T-helper 1 cell (primary cell): ENCODE results near the gene COL6A3.
"Not testable (repeated sequence)": the region's sequence is repeated elsewhere in the genome, so short reads cannot be mapped to it uniquely, and the experiment has no call there.

Source experiments
- DNase-seq, 5 donors: peaks; one replicate each; pipeline ENCODE4 v3.0.0-alpha.2; 2012 to 2020

Gene COL6A3

DNA sequence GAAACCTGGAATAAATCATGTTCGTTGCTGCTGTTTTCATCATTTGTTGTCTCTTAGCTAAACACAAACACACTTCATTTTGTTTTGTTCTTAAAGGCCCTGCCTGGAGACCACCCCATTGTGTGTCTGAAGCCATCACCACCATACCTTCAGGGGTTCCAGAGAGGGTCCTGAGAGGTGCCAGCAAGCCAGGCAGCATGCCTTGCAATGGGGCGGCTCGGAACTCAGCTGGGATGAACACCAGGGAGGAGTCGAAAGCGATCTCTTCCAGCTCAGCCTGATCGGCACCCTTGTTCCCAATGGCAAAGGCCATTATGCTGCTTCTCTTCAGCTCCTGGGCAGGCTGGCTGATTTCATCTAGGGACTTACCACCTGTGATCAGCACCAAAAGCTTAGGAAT, 33.2 kb downstream of the COL6A3 start:
- DNase-seq: no peak

DNA sequence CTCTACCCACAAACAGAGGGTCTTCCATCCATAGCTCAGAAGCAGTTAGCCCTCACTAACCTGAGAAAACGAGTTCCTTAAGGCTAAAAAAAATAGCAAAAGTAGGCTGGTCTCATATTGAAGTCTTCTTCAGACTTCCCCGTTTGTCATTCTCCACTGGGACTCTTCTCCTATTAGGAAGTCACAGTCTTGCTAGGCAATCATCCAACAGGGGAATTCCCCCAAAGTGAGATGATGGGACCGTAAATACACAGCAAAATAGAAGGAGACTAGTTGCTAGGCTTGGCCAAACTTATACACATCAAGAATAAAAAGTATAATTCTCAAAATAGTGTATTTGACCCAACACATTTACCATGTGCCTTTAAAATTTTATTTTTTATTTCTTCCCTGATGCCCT, 34.3 kb downstream of the COL6A3 start:
- DNase-seq: no peak

DNA sequence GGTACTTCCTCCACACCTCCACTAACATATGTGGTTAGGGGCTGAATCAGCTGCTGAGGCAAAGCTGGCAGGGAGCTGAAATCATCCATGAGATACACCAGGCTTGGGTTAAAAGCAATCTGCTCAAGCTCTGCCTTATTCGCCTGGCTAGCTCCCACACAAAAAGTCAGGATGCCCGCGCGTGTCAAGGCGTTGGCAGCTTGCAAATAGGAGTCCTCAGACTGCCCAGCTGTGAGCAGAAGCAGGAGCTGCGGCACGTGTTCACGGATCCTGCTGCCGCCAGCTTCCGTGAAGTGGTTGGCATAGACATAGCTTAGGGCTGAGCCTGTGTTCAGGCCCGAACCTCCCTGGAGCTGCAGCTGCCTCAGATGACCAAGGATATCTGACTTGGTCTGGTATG, 35.3 kb downstream of the COL6A3 start:
- no peak for DNase-seq

DNA sequence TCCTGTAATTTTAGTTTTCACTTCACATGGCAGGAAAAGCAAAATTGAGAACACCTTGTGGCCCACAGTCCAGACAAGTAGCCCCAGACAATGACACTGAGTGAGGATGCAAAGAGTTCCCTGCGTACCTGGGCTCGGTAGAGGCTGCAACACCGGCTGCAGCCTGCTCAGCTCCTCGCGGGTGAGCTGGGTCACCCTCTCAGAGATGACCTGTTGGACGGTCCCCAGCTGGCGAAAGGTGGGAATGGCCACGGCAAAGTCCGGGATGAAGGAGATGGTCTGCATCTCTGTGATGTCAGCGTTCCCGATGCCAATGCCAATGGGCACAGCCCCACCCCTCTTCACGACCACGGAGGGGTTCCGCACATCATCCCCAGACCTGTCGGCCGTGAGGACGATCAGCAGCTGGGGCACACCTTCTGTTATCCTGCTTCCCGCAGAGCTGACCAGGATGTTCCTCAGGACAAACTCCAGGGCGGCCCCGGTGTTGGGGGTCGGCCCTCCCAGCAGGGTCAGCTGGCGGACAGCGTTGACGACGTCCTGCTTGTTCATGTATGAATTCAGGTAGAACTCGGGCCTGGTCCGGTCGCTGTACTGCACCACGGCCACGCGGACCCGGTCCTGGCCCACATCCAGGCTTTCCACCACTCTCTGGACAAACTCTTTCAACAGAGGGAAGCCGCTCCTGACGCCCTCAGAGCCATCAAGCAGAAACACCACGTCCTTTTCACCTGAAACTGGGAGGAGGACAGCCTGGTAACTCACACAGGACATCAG, 39.5 kb downstream of the COL6A3 start:
- DNase-seq: no peak

DNA sequence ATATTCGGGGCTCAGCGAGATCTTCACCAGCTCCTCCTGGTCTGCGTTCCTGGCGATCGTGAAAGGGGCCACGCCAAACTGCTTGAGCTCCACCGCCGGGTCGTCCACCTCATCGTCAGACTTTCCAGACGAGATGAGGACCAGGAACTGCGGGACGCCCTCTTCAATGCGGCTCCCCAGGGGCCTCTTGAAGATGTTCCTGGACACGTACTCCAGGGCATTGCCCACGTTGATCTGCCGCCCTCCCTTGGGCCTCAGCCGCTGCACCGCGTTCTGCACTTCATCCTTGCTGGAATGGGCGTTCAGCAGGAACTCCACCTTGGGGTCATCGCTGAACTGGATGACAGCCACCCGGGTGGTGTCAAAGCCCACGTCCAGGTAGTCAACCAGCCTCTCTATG, 42.1 kb downstream of the COL6A3 start:
- DNase-seq: no peak

DNA sequence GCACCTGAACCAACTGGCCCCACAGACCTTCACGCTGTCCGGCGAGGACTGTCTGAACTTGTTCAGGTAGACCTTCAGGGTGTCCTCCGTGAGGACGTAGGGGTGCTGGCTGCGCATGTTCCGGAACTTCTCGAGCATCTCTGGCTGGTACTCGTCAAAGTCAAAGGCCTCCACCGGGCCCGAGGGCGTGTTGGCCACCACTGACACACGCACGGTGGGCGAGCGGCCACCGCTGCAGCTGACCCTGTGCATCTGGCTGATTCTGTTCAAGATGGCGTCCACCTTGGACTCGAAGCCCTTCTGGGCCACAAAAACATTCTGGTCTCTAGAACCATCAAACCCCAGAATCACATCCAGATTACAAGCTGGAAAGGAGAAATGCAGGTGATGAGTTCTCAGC, 48.3 kb downstream of the COL6A3 start:
- DNase-seq: no peak

DNA sequence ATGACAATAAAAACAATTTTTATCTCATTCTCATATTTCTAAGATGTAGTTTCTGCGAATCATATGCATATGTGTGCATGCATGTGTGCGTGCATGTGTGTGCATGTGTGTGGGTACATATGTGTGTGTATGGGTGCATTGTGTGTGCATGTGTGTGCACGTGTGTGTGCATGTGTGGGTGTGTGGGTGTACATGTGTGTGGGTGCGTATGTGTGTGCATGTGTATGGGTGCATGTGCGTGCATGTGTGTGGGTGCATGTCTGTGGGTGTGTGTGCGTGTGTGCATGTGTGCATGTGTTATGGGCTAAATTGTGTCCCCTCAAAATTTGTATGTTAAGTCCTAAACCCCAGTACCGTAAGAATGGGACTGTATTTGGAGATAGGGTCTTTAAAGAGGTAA, 49.3 kb downstream of the COL6A3 start:
- DNase-seq: no peak

DNA sequence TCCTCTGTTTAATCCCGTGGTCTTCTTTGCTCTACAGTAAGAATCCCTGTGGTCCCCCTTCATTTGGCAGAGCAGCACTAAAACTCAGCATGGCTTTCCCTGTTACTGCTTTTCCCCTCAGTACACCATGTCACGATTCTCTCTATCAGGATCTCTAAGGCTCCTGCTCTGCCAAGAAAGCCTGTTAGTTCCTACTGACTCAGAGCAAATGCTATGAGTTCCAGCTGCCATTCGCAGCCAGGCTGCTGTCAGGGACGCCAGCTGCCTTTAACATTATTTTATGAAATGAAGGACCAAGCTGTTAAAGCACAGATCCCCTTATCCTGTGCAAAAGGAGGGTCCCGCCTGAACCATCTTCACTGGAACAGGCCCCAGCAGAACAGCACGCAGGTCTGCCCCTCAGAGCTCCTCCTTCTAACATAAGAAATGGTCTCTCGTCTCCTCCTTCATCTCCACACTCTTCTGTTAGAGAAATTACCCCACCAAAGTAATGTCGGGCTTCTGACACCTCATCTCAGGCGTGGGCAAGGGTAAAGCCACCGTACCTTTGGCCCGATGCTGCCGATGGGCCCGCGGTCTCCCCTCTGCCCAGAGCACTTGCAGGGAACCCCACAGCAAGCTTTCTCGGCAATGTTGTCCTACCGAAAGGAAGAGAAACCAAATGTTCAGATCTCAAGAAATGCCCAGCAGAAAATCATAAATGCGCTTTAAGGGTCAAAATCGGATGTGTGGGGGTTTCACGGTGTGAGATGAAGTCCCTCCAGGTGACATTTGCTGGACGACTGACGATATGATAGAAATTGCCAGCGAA, 52.6 kb downstream of the COL6A3 start:
- DNase-seq: no peak

DNA sequence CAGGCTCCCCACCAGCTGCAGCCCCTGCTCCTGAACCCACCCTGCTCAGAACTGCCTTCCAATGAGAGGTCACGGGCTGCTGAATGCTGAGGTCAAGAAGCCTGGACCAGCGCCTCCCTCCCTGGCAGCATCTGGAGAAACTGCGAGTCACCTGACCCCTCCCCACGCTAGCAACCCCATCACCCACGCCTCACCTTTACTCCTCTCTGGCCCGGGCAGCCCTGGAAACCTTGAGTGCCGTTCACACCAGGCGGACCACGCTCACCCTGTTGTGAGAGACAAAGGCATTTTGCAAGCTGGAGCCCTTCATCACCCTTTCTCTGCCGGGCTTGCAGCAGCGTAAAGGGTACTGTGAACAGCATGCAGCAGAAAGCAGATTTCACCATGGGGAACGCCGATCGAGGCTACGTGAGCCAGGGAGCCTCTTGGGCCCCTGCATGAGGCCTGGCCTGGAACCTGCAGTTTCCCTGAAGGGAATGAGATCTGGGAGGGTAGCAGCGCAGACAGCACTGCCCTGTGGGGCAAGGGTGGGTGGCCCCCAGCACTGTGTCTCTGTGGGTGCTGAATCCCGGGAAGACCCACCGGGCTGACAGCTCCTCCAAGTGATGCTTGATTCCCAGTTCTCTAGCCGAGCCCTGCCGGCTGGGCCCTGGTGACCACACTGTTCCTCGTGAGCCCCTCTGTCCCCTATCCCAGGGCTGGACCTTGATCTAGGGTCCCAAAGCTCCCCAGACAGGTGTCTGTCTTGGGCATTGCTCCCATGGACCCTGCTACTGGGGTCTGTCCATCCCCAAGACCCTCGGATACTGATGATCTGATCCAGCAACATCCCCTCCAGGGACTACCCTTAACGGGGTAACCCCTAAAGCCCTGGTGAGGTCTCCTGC, 53.8 kb downstream of the COL6A3 start:
- DNase-seq: no peak

DNA sequence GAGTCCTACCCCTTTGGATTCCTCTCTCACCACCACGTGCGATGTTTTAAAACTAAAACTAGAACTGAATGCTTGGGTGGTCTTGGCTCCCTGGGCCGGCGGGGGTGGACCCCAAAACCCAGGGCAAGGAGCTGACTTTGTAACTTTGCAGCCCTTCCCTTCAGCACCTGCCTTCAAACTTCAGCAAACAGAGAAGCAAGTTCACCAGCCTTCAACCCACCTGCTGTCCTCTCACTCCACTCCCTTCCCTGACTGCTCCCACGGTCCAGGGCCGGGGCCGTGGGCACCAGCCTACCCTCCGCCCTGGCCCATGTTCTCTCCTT, 54.5 kb downstream of the COL6A3 start:
- no peak for DNase-seq

DNA sequence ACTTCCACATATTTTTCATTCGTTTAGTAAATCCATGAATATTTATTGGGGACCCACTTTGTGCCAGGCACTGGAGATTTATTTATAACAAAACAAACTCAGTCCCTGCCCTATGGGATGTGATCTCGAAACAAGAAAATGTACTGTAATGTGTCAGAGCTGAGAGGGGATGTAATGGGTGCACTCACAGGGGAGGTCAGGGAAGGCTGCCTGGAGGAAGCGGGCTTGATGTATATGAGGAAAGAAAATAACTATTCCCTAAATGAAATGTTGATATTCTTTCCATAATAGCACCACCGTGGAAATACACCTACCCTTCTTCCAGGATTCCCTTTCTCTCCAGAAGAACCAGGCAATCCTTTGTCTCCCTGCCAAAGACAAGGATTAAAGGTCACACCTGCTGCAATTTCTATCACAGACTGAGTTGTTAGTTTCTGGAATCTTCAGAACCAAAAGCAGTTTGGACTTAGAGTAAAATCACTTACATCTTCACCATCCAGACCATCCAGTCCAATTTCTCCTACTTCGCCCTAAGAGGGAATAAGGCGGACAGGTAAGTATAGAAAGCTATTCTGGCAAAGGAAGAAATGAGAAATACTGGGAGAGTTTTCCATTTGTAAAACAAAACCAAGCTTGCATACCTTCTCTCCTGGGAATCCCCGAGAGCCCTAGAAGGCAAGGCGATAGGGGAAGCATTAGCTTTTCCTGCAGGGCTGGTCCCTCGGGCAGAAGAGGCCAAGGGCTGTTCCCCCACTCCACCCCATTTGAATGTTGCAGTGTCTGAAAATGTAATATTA, 55.0 kb downstream of the COL6A3 start:
- no peak for DNase-seq

DNA sequence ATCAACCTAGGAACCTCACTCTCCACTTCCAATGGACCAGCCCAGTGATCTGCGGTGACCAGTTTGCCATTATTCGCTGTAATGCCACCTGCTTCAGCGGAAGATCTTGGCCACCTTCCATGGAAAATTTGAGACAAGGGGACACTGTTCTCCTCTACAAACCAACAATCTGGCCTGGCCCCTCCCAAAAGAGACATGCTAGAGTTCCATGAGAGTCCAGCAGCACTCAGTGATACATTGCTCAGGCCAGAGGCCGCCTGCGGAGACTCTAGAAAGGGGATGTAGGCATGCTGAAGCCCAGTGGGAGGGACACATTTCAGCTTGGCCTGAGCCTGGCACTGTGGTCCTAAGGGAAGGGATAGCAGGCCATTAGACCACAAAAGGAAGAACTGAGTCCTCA, 58.3 kb downstream of the COL6A3 start:
- DNase-seq: no peak

DNA sequence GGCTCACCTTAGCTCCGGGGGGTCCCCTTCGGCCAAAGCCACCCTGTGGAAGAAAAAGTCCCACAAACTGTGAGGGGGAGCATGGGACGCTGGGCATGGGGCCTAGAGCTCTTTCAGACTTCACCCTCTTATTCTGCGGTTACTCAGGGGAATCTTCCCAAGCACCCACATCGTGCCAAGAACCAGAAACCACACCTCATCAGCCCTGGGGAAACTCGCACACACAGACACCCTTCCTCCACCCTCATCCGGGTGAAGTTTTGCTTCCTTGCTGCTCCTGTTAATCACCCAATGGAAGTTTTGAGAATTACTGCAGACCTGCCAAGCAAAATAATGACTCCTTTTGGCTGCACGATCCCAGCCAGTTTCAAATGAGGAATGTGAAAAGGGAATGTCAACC, 59.1 kb downstream of the COL6A3 start:
- no peak for DNase-seq

DNA sequence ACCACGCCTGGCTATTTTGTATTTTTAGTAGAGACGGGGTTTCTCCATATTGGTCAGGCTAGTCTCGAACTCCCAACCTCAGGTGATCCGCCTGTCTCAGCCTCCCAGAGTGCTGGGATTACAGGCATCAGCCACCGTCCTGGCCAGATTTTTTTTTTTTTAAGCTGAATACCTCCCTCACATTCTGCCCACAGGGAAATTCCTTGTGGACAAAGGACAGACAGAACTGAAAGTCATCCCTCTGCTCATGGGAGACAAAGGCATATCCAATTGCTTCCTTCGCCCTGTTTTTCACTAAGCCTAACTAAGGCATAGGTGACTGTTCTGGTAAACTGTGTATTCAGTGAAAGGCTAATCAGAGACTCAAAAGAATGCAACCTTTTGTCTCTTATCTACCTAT, 59.8 kb downstream of the COL6A3 start:
- not testable (repeated sequence) for DNase-seq

DNA sequence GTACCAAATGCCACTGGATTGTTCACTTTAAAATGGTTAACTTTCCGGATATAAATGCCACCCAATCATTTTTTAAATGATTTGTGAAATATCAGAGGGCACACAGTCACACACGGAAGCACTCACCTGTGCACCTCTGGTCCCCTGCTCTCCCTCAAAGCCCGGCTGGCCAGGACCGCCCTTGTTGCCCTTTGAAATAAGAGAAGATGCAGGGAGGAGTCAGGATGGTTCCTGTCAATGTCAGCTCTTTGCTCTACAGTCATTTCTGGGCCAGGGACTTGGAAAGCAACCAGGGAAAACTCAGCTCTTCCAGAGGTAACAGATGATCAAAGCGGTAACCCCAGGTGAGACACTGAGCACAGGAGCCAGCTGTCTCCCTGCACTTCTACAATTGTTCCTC, 60.7 kb downstream of the COL6A3 start:
- DNase-seq: no peak

DNA sequence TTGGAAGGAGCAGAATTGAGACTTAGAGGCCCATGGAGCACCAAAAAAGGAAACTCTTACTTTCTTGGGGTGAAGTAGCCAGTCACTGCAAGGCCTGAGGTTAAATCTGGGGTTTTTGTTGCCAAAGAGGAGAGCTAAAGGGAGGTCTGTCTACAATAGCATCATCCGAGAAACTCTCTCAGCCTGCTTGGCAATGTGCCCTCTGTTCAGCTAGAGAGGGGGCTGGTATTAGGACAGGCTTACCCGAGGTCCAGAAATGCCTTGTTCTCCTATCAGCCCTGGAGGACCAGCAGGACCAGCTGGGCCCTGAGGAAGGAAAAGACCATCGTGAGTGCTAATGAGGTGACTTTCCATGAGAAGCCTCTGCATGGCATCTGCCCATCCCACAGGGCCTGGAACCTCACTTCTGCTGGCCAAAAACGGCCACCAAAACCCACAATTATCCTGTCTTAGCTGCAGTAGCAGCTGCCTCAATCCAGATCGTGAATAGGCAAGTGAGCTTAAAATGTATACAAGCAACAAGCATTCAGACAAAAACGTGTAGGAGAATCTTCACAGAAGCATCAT, 61.6 kb downstream of the COL6A3 start:
- DNase-seq: no peak

DNA sequence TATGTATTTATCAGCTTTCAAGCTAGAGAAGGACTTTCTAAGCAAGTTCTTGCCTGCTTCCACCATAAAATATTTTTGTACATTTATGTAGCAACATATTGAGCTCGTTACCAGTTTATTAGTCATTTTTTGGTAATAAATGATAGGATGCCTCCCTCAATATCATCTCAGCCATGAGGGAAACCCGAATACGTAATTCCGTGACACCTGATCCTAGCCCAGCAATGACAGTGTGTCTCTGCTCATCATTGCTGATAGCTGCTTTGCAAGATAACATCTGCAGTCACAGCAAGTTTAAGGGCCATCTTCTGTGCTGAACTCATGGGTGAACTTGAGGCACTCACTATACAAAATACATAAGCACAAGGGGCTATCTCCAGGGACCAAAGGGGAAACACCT, 62.2 kb downstream of the COL6A3 start:
- no peak for DNase-seq

DNA sequence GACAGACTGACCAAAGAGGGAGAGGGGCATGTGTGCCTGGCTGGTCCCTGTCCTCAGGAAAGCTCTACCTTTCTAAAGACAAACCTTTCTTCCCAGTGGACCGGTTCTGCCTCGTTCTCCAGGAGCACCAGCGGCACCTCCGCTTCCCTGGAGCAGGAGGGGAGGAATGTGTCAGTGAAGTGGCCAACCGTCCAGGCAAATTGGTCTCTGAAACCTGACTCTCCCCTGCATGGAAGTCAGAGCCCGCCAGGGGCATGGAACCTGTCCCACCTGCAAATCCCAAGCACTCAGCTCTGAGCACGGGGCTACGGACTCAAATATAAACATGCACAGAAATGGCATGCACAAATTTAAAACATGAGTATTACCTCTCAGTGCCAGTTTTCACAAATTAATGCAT, 62.9 kb downstream of the COL6A3 start:
- no peak for DNase-seq

DNA sequence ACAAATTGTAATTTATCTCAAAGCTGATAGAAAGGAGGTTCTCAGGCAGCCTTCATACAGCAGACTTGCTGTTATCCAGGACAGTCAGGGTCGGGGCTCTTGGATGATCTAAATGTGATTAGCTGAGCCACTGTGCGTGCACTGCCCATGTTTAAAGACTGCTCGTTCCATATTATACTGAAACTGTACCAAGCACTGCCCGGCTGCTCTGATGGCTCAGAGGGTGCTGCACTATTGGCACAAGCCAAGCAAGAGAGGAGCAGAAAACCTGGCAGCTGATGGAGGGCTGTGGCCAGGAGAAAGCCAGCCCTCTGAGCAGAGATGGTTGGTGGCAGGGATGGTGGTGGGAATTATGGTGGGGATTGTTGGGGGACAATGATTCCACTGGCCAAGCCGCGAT, 63.4 kb downstream of the COL6A3 start:
- no peak for DNase-seq

DNA sequence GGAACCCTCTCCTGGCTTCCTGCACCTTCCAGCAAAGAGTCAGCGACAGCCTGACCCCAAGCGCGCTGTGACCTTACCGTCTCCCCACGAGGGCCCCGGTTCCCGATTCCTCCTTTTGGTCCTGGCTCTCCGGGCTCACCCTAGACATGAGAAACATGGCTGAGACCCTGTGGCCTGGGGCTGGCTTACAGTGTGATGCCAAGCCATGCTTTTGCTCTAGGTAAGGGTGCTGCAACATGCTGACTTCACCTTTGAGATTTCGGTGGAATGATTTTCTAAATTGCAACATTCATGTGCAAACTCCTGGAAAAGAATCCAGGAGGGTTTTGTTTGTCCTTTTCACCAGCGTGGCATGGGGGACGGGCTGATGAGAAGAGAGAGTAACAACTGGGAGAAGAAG, 63.9 kb downstream of the COL6A3 start:
- no peak for DNase-seq

DNA sequence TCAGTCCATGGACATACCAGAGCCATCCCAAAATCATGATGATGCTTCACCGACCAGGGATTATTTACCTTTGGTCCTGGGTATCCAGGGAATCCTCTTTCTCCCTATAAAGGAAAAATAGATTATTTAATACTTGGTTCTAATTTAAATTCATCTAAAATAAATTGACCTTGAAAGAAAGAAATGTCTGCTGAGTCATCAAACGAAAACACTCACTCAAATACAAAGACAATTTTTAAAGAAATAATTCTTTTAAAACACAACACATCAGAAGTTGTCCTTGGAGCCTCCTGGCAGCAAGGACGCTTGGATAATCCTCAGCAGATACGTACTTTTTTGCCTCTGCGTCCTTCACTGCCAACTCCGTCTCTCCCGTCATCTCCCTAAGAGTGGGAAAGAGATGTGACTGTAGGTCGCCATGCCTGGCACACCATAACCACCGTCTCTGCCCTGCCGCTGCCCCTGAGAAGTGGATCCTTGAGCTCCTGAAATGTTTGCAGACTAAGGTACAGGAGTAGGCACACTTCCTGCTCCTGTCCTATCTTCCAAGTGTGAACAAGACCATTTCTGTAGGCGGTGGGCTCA, 65.6 kb downstream of the COL6A3 start:
- no peak for DNase-seq
